Fibroblast of peridontal ligament (primary cell): ENCODE results near the gene MYDGF.
"Not testable (repeated sequence)": the region's sequence is repeated elsewhere in the genome, so short reads cannot be mapped to it uniquely, and the experiment has no call there.

ENCODE experiments used
- DNase-seq: peaks from one replicate; pipeline ENCODE4 v3.0.0-alpha.2; 2010; ENCODE audit errors: extremely low read depth

MYDGF gene

DNA sequence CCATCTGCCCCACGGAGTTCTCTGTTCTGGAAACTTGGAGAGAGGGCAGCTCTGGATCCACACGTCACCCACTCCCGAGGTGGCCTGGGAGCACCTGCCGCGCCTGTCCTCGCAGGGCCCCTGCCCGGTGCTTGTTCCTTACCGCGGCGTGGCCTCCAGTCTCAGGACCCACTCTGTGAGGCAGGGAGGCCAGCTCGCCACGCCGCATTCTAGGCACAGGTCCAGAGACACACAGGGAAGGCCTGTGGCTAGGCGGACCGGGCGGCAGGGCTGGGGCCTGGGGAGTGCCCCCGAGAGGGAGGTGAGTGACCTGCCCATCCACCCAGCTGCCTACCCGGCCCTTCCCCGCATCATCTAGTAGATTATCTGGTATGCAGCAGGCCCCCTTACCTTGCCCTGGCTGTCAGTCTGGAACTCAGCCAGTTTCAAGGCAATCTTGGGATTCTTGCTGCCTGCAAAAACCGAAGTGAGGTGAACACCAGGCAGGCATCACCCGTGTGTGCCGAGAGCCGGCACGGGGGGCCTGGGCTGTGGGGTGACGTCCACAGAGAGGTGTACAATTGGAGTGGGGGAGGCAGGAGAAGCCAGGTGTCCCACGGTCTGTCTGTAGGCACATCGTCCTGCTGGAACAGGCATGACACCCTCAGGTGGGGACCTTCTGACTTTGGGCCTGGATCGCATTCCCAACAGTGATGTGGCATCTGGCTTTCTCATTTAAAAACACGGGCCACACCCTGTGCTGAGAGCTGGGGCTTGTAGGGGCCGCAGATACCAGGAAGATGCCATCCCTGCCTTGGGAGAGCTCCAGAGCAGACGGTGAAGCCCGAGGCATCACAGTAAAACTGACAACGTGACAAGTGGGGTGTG is 29.9 kb upstream of the MYDGF start:
- DNase-seq = no peak

DNA sequence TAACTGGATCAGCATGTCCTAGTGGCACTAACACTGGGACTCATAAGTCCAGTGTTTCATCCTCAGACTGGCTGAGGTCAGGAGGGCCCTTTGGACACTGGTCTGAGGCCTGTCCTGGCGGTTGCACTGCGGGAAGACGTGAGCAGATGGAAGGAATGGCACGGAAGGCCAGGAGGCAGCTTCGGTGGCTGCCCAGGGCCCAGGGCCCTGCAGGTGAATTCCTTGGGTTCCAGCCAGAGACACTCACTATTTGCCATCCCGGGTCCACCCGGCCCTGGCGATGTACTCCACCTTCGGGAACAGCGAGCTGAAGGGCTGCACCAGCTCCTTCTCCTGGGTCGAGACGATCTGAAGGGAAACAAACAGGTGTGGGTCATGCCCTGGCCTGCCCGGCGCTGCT is 27.2 kb upstream of the MYDGF start:
- DNase-seq = no peak

DNA sequence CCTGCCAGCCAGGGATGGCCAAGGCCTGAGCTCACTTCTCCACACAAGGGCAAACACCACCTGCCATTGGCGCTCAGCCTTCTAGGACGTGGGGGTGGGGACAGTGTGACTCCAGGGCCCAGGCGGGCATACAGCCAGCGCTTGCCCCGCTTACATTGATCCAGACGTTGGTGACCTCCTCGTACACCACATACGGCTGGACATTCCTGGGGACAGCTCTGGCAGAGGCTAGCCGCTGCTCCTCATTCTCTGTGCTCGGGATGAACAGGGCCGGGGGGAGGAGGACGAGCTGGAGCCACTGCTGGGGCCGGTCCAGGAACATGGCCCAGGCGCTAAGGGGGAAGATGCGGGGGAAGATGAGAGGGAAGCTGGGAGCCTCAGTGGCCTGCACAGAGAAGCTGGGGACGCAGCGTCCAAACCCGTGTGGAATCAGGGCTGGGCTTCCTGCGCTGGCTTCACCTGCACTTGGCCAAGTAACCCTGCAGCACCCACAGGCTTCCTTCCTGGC is 25.1 kb upstream of the MYDGF start:
- DNase-seq = no peak

DNA sequence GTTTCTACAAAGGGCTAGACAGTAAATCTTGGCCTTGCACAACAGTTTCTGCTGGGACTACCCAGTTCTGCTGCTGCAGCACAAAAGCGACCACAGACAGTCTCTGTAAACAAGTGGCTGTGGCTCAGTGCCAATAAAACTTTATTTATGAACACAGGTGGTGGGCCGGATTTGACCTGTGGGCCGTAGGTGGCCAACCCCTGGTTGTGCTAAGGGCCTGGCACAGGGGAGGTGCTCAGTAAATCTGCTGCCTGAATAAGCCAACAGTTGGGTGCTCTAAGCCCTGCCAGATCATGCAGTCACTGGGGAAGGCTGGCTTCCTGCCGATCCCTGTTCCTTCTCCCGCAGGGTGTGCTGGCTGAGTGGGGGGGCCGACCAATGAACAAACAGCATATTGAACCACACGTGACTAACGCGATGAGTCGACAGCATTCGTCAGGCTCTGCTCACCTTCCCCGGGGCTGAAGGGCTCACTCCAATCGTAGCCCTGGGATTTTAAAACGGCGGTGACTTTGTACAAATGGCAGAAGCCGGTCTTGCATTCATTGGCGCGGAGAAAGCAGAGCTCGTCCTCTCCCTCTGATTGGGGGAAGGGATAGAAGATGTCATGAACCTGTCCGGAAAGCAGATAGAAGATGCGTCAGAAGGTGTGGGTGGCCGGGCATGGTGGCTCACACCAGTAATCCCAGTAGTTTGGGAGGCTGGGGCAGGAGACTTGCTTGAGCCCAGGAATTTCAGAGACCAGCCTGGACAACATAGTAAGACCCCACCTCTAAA is 24.3 kb upstream of the MYDGF start:
- DNase-seq = peak; percentile 87

DNA sequence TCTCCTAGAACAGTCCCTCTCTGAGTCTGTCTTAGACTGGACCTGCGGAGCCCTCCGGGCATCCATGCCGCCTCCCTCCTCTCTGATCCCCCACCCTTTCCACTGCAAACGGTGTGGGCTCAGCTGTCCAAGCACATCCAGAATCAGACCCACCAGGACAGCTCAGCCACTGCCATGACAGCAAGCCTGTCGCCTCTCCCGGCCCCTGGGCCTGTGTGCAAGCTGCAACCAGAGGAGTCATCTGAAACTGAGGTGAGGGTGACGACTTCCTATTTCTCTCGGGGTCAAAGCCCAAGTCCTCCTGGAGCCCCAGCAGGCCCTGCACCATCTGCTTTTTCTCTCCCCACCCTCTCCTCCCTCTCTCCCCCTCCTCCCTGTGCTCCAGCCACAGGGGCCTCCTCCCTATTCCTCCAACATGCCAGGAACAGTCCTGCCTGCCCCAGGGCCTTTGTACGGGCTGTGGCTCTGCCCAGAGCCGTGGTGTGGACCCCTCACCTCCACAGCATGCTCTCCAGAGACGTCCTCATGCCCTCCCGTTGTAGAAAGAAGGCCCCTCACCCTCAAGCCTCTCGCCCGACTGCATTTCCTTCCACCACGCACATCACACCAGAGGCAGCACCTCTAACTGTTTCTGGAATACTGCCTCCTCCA is 23.5 kb upstream of the MYDGF start:
- no peak for DNase-seq

DNA sequence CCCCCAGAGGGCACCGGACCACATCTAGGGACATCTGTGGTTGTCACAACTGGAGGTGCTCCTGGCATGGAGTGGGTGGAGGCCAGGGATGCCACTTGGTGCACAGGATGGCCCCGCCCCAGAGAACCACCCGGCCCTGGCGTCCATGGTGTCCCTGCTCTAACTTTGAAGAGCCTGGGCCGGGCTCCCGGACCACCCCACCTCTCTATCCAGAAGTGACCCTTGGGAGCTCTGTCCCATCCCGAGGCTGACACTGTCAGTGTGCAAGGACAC is 22.9 kb upstream of the MYDGF start:
- no peak for DNase-seq

DNA sequence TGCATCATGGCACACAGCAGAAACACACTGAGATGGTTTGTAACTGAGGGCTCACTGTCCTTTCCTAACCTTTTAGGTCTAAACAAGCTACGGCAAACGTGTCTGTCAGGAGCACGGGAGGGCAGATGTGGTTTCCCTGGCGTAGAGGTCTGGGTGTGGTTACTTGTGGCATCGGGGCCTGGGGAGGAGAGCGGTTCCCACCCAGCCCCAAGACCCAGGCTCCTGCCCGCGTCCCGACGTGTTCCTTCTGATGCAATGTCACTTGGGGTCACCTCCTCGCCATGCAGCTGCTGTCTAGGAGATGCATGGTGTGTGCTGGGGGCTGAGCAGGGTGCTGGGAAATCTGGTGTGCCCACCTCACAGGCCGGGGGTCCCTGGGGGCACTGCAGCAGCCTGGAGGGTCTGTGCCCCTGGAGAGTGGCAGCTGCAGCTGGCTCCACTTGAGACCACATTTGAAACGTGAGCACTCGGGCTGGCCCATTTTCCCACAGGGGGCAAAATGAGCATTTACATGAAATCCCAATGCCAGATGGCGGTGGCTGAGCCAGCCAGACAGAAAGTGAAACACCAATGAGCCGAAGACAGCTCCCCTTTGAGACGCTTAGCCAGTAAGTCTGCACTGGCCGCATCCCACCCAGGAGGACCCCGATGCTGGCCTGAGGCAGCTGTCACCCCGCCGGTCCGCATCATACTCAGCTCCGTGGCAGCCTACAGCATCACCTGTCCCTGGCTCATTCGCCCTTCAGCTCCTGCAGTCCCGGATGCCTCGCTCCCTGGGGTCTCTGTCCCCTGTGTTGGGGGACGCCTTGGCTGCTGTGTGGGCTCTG is 22.3 kb upstream of the MYDGF start:
- no peak for DNase-seq

DNA sequence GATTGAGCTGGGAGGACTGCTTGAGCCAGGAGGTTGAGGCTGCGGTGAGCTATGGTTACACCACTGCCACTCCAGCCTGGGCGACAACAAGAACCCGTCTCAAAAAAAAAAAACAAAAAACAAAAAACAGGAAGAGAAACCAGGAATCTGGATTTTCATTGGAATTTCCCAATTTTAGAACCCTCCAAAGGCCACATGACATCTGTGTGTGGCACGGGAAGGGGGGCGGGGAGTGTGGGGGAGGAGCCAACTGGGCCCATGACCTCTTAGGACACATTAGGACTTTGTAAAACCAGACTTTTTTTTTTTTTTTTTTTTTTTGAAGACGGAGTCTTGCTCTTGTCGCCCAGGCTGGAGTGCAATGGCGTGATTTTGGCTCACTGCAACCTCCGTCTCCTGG is 21.2 kb upstream of the MYDGF start:
- no peak for DNase-seq

DNA sequence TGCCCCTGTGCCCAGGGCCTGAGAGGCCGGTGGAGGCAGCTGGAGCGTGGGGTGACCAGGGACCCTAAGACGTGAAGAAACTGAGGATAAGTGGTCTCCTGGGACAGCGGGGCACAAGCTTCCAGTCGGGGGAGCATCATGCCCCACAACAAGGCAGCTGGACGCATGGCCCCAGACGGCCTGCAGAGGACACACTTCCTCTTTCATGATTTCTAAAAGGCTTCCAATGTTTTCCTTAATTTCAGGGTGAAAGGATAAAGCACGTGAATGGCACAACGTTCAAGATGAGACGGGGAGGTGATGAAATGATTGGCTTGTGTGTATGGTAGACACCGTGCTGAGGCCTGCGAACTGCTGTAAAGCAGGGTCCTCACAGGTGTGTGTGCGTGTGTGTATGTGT is 20.2 kb upstream of the MYDGF start:
- no peak for DNase-seq

DNA sequence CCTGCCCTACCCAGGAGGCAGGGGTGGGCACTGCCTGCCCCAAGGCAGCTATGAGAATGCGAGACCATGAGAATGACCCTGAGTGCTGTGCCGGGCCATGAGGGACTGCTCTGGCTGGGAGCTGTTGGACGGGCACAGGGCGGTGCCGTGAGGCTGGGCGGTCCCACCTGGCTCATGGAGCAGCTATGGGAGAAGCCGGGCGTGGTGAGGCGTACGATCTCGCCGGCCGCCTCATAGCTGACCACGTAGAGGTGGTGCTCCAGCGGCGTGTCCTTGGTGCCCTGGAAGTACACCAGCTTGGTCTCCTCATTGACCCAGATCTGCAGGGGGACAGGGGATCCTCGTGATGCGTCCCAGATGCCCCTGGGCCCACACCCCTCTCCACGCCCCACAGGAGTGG is 19.3 kb upstream of the MYDGF start:
- DNase-seq = no peak

DNA sequence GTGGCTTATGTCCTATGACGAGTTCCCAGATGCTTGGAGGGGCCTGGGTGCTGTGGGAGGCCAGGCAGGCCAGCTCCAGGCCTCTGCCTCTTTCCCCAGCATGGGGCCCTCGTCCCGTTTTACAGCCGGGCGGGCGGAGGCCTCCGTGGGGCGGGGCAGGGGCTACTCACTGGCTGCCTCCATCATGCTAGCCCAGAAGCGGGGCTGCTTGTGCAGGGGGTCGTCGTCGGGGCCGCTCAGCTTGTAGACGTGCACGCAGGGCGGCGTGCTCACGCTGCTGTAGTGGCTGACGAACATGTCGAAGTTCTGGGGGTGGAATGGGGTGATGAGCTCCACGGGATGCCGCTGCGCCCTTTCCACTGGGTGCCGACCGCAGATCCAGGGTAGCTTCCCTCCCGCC is 18.4 kb upstream of the MYDGF start:
- no peak for DNase-seq

DNA sequence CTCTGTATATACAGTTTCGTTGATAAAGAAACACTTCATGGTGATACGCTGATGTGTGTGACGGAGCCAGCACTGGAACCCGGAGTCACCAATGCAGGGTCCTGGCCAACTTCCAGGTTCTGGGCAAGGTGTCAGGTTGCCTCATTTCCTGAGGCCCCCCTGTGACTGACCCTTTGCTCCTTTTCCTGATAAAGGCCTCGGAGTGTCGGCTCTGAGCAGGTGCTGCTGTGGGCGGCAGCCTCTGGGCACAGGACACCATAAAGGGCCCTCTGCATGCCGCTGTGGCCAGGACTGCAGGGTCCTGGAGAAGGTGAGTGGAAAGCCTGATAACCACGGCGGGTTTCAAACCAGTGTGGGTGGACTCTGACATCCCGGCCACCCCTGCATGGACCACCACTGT is 17.3 kb upstream of the MYDGF start:
- DNase-seq = no peak

DNA sequence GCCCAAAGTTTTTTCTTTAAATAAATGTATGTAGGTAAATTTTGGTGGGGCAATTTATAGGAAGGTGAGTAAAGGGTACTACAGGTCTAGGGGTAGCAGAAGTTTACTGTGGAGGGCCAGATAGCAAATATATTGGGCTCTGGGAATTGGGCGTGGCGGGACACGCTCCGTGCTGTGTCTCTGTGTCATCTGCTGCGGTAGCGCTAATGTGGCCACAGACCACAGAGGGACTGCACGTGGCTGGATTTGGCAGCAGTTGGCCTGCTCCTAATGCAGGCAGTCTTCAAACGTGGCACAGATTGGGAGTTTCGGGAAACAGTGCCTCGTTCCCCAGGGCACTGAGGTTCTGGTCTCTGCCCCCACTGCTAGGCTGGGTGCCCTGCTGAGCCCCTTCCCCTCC is 16.6 kb upstream of the MYDGF start:
- DNase-seq = no peak

DNA sequence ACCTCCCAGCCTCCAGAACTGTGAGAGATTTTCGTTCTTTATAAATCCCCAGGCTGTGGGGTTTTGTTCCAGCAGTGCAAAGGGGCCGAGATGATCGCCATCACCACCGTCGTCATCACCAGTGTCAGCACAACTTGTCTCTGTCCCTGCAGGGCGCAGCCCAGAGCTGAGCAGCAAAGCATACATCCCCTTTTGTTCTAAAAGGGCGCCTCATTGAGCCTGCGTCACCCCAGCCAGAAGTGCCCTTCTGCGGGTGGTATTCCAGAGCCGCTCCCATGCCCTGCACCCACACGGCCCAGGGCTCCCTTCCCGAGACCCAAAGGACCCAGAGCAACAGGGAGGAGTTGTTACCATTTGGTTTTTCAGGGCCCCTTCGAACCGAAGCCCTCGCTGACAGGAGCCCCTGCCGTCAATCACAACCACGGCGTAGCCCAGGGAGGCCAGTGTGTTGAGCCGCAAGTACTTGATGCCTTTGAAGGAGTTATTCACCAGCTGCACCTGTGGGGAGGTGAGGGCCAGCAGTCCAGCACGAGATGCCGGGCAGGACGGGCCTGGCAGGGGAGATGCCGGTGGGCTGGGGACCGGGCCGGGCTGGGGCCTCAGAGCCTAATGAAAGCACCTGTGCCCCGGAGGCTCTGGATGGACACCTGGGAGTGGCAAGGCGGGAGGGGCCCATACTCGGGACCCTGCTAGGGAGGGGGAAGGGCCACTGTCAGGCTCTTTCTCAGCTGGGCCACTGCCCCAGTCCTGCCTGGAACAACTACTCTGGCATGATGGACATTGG is 14.4 kb upstream of the MYDGF start:
- no peak for DNase-seq

DNA sequence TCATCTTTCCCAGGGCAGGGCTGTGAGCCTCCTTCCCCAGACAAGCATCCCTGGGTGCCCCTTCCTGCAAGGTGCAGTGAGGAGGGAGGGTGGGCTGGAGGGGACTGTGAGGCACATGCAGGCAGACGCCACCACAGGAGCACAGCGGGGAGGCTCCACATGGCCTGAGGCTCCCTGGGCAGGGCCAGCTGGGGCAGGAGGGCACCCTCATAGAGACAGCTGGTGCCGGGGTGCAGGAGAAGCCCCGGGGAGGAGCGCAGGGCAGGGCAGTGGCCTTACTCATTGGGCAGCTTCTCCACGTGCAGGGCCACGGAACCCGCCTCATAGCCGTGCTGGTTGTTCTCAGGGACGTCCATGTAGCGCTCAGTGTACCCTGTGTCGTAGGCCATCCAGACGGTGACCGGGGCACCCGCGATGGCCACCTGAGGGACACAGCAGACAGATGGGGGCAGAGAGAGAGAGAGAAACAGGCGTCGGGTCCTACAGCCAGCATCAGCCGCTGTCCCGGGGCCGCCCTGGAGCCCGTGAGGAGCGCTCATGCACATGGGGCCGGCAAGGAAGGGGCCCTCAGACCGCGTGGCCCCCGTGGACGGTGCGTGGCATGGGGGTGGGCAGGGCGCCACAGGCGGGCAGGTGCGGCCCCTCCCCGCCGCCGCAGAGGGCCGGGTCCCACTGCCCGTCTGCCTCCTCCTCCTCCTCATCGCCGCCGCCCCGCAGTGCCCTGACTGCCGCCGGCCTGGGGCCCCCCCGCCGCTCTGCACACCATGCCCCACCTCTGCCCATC is 12.5 kb upstream of the MYDGF start:
- no peak for DNase-seq

DNA sequence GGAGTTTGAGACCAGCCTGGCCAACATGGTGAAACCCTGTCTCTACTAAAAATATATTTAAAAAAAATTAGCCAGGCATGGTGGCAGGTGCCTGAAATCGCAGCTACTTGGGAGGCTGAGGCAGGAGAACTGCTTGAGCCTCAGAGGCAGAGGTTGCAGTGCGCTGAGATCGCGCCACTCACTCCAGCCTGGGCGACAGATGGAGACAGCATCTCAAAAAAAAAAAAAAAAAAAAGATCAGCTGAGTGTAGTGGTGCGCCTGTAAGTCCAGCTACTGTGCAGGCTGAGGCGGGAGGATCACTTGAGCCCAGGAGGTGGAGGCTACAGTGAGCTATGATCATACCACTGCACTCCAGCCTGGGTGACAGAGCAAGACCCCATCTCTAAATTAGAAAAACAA is 9.9 kb upstream of the MYDGF start:
- not testable (repeated sequence) for DNase-seq

DNA sequence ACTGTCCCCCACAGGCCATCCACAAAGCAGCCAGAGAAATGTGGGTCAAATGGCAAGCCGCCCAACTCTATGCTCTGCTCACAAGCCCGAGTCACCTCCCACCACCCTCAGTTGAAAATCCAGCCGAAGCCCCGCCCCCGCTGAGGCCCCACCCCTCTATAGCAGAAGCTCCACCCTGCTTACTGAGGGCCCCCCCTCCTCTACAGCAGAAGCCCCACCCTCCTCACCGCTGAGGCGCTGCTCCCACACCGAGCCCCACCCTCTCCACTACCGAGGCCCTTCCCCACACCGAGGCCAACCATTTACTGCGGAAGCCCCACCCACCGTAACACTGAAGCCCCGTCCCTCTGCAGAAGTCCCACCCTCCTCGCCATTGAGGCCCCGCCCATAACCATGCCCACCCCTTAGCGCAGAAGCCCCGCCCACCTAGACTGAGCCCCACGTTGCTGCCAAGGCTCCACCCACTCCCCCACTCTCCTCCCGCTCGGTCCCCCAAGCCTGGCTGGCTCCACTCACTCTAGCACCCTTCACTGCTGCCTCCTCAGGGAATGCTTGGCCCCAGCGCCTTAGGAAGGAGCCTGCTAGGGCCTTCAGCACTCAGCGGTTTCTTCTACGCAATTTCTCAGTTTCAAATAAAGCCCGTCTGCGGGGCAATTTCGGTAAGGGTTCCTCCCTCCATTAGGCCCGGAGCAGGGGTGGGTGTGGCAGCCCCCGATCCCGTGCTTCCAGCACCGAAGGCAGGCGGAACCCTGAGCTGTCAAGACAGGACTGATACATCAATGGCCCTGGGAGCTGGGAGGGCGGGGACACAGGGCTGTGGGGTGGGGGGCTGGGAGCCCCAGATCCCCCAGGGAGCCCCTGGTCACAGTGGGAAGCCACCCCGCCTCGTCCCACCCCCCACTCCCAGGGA is 9.0 kb upstream of the MYDGF start:
- no peak for DNase-seq

DNA sequence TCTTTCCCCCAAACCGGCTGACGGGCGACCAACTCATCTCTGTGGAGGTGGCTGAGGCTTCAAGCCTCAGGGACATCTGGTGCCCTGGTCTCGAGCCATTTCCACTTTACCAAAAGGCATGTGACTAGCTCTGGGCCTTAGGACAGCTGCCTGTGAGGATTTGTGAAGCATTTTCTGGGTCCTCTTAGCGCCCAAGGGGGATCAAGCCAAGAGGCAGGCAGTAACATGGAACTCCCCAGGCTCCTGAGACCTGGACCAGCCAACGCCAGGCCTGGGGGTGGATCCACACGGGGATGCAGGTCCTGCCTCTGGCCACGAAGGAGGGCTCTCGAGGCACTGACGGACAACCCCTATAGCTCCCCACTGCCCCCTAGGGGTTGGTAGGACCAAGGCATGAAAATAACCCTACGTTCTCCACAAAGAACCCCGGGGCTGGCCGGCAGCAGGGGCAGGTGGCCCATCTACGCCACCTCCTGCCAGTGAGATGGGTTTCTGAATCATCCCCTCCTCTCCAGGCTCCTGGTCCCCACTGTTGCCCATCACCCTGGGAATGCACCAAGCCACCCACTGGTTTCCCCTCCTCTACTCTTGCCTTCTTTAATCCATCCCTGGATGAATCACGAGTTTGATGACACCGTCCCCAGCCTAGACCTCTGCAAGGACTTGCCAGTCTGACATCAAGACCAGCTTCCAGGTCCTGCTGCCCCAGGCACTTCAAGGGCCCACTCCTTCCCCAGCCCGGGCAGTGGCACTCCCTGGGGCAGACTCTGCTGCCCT is 7.0 kb upstream of the MYDGF start:
- DNase-seq = peak; percentile 23
